GM19043 (cell line): ENCODE results near the gene PIK3R2.
"Not testable (repeated sequence)": the region's sequence is repeated elsewhere in the genome, so short reads cannot be mapped to it uniquely, and the experiment has no call there.

Source experiments
- ATAC-seq: cut with Tn5 transposase; IDR thresholded peaks from one replicate; pipeline ENCODE4 v1.9.1; 2021; ENCODE audit warnings: low read depth; ENCODE audit not compliant: unreplicated experiment

Gene PIK3R2

DNA sequence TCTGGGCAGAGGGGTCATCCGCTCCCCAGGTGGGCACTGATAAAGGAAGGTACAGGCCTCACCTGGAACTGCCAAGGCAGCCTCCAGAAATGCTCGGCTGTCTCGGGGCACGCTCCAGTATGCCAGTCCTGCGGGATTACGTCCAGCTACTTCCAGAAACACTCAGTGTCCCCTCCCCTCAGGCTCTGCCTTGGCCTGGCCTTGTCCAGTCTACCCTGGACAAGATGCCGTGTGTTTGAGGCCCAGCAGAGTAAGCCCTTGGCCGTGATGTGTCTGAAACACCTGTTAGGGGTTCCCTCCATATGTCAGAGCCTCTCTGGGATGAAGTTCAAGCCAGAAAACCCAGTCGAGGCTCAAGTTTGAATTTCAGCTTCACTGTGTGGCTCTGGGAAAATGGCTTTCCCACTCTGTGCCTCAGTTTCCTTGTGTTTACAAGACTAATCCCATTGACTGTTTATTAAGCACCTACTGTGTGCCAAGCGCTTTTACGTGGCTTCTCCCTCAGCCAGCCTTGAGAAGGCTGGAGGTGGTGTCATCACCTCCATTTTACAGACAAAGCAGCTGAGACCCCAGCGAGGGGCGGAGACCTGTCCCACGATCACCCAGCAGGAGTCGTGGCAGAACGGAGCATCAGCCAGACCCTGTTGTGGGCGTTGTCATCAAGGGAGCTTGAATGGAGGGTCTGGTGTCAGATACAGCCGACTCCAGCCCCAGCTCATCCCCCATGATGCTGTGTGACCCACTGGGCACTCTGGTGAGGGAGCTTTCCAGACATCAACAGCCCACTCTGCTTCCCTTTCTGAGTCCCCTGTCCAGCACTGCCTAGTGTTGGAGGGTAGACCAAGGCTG lies 2.0 kb upstream of the PIK3R2 start:
- no peak for ATAC-seq

DNA sequence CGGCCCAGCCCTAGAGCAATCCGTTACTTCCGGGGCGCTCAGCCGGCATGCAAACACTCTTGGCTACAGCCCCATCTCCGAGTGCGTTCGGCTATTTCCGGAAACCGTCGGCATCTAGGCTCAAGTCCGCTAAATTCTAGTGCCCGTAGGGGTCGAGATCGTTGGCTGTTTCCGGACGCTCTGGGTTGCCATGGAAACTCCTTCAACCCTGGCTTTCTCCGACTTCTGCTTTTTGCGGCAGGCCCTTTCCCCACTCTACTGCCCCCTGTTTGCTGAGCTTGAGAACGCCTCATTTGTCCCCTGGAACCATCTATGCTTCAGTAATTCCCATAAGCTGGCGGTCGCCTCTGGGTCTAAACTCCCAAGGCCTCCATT lies 534 bp upstream of the PIK3R2 start:
- peak; percentile 62 for ATAC-seq

- no peak for ATAC-seq
Observed at GRCh38 chr19:18153556-18154134, 682 bp downstream of the PIK3R2 start.

DNA sequence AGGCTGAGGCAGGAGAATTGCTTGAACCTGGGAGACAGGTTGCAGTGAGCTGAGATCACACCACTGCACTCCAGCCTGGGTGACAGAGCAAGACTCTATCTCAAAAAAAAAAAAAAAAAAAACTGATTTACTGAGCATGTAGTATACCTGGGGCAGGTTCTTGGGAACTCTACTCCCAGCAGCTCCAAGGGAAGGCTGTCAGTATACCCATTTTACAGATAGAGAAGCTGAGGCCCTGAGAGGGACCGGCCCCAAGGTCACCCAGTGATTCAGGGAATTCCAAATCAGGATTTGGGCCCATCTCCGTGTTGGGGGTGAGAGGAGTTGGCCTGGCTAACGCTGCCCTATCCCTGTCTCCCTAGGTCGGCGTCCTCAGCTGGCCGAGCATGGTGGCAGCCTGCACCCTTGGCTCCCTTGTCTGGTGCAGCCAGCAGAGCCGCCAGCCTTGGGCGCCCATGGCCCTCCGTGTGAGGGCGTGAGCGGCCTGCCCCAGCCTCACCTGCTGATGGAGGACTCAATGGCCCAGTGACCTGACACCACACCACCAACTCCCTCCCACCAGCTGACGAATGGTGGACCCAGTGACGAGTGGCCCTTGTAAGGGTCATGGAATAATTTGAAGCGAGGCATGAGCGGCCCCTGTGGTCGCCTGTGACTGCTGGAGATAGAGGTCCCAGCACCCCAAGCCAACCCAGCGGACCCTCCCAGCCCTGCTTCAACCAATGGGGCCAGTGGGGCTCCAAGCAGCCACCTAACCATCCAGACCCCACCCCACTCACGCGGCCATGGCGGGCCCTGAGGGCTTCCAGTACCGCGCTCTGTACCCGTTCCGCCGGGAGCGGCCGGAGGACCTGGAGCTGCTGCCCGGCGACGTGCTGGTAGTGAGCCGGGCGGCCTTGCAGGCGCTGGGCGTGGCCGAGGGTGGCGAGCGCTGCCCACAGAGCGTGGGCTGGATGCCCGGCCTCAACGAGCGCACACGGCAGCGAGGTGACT lies 2.4 kb downstream of the PIK3R2 start:
- no peak for ATAC-seq

GRCh38 chr19:18156268-18156667 lies 3.3 kb downstream of the PIK3R2 start:
- ATAC-seq = no peak

- ATAC-seq = no peak
Observed at GRCh38 chr19:18156841-18157464, 4.0 kb downstream of the PIK3R2 start.

DNA sequence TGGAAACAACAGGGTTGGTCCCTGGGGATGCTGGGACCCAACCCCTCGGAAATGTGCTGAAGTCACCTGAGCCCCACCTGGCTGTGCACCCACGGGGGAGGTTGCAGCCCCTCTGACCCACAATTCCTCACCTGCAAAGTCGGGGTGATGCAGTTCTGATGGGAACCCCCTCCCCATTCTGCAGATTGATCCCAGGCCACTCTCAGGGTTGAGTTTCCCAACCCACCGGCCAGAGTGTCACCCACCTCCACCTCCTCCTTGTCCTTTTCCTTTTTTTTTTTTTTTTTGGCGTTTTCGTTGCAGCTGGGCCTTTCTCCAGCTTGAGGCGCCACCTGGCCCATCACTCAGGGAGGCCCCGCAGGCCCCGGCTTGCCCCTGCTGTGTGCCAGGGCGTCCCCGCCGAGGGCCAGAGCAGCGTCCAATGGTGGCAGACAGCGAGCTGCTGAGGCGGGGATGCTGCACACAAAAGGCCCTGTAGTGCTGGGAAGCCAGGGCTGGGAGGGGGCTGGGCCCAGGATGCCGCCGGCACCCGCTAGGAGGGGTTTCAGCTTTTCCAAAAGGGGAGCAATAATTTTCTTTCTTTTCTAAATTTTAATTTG lies 4.6 kb downstream of the PIK3R2 start:
- ATAC-seq = no peak

DNA sequence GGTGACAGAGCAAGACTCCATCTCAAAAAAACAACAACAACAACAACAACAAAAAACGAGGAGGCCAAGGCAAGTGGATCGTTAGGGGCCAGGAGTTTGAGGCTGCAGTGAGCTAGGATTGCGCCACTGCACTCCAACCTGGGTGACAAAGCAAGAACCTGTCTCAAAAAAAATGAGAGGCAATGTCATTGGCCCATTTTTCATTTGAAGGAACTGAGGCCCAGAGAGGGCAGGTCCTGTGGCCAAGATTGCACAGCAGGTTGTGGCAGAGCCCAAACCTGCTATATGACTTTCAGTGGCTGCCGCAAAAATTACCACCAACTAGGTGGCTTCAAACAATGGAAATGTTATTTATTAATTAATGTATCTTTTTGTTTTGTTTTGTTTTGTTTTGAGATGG lies 5.5 kb downstream of the PIK3R2 start:
- ATAC-seq = no peak

DNA sequence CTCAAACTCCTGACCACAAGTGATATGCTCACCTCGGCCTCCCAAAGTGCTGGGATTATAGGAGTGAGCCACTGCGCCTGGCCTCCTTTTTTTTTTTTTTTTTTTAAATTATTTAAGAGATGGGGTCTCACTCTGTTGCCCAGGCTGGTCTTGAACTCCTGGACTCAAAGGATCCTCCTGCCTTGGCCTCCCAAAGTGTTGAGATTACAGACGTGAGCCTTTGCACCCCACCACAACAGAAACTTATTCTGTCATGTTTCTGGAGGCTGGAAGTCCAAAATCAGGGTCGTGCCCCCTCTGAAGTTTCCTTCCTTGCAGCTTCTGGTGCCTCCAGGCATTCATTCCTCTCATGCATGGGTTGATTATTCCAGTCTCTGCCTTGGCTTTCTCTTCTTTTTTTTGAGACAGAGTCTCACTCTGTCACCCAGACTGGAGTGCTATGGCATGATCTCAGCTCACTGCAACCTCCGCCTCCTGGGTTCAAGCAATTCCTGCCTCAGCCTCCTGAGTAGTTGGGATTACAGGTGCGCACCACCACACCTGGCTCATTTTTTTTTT lies 6.2 kb downstream of the PIK3R2 start:
- ATAC-seq = not testable (repeated sequence)

GRCh38 chr19:18159810-18160209 lies 6.8 kb downstream of the PIK3R2 start:
- no peak for ATAC-seq

- no peak for ATAC-seq
Observed at GRCh38 chr19:18160493-18160970, 7.6 kb downstream of the PIK3R2 start.

GRCh38 chr19:18160971-18161635 lies 8.1 kb downstream of the PIK3R2 start:
- ATAC-seq = no peak

DNA sequence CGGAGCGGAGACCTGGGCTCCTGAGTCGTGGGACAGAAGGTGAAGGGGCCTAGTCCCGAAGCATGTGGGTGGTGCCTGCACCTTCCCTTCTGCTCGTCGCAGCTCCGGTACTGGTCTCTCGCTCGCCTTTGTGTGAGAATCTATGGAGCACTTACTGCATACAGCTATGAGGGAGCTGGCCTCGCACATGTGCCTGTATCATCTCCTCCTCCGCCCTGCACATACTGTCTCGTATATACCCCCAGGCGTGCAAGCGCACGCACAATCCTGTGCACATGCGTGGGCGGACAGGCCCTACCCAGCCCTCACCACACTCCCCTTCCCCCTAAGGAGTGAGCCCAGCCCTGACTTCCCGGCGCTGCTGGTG lies 8.7 kb downstream of the PIK3R2 start:
- no peak for ATAC-seq

DNA sequence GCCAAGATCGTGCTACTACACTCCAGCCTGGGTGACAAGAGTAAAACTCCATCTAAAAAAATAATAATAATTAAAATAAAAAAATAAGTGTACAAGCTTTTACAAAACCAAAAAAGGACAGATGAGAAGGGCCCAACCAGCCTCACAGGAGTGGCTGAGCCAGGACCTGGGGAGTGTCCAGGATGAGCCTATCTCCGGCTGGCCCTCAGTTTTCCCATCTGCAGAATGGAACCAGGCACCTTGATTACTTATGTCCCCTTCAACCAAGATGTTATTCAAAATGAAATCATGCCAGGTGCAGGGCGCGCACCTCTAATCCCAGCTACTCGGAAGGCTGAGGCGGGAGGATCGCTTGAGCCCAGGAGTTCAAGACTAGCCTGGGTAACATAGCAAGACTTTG lies 11.1 kb downstream of the PIK3R2 start:
- no peak for ATAC-seq

- no peak for ATAC-seq
Observed at GRCh38 chr19:18165794-18166544, 13.0 kb downstream of the PIK3R2 start.

GRCh38 chr19:18167011-18167410 lies 14.0 kb downstream of the PIK3R2 start:
- ATAC-seq = no peak

GRCh38 chr19:18167975-18168645 lies 15.1 kb downstream of the PIK3R2 start:
- ATAC-seq = no peak
